Ishikawa (cell line): ENCODE measurements around the gene CXXC5.

Experiments
- CEBPB ChIP-seq: IDR thresholded peaks from 2 replicates; pipeline ENCODE4 v1.6.1; 2012
- CREB1 ChIP-seq: IDR thresholded peaks from 2 replicates; pipeline ENCODE4 v1.6.1; 2012; ENCODE audit warnings: low read depth
- EGR1 ChIP-seq: IDR thresholded peaks from 2 replicates; pipeline ENCODE4 v1.6.1; 2012
- EP300 ChIP-seq: IDR thresholded peaks from 2 replicates; pipeline ENCODE4 v1.6.1; 2012; ENCODE audit warnings: borderline replicate concordance
- FOXM1 ChIP-seq: IDR thresholded peaks from 2 replicates; pipeline ENCODE4 v1.6.1; 2012; ENCODE audit warnings: low read depth, borderline replicate concordance
- MAX ChIP-seq: IDR thresholded peaks from 2 replicates; pipeline ENCODE4 v1.6.1; 2012
- NFIC ChIP-seq: IDR thresholded peaks from 2 replicates; pipeline ENCODE4 v1.6.1; 2012
- RAD21 ChIP-seq: IDR thresholded peaks from 2 replicates; pipeline ENCODE4 v1.6.1; 2012; ENCODE audit warnings: low read depth
- REST ChIP-seq: IDR thresholded peaks from 2 replicates; pipeline ENCODE4 v1.6.1; 2012; ENCODE audit warnings: low read depth, mild to moderate bottlenecking
- TAF1 ChIP-seq: IDR thresholded peaks from 2 replicates; pipeline ENCODE4 v1.6.1; 2012; ENCODE audit warnings: low read depth, mild to moderate bottlenecking
- TCF12 ChIP-seq: IDR thresholded peaks from 2 replicates; pipeline ENCODE4 v1.6.1; 2012; ENCODE audit warnings: low read depth
- TEAD4 ChIP-seq: IDR thresholded peaks from 2 replicates; pipeline ENCODE4 v1.6.1; 2012
- YY1 ChIP-seq: IDR thresholded peaks from 2 replicates; pipeline ENCODE4 v1.6.1; 2012; ENCODE audit warnings: low read depth
- ZBTB7A ChIP-seq: IDR thresholded peaks from 2 replicates; pipeline ENCODE4 v1.6.1; 2012; ENCODE audit warnings: low read depth
- TF ChIP-seq, protein P1 (sequence below): IDR thresholded peaks from 2 replicates; pipeline ENCODE4 v1.6.1; 2012

The CXXC5 gene

GRCh38 chr5:139669662-139670368 is 21.7 kb downstream of the CXXC5 start:
- no peak for TF ChIP-seq CEBPB
- peak; percentile 7; the same call in 1 of the 2 replicates for TF ChIP-seq EP300

DNA sequence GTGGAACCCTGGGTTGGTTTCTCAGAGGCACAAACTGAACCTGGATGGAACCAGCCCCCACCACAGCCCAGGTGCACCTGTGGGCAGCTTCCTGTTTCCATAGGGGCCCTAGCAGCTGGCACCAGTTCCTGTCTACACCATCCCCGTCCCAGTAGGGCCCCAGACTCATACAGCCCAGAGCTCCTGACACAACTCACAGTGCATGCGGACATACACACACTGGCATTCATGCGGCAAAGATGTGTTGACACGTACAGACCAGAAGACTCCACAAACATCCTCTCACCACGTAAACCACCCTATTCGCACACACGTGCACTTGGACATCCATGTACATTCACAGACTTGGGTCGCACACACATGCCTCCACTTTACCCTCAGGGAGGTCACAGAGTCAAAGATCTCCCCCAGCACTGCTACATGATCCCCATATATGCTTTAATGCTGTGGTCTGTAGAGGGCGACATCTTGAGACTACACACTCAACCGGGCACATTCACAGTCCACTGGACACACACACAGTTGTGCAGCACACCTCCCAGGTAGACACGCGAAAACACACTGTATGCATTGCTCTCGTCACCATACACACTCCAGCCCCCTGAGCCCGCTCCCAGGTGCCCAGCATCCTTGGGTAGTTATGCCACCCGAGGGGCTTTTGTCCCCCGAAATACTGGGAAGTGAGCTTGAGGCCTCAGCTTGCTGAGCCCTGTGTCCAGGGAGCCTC is 22.4 kb downstream of the CXXC5 start:
- TF ChIP-seq CEBPB, result no peak
- TF ChIP-seq TAF1, result no peak
- no peak for TF ChIP-seq CREB1
- no peak for TF ChIP-seq ZBTB7A
- no peak for TF ChIP-seq NFIC
- no peak for TF ChIP-seq TEAD4
- TF ChIP-seq RAD21, result peak; percentile 23; the same call in 1 of the 2 replicates
- no peak for TF ChIP-seq EGR1
- no peak for TF ChIP-seq MAX
- TF ChIP-seq REST, result no peak
- TF ChIP-seq TCF12, result 0 out of 2 replicates have a peak, but pooled peaks have one; percentile 25
- TF ChIP-seq, protein P1, sequence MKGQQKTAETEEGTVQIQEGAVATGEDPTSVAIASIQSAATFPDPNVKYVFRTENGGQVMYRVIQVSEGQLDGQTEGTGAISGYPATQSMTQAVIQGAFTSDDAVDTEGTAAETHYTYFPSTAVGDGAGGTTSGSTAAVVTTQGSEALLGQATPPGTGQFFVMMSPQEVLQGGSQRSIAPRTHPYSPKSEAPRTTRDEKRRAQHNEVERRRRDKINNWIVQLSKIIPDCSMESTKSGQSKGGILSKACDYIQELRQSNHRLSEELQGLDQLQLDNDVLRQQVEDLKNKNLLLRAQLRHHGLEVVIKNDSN, result no peak
- no peak for TF ChIP-seq YY1
- TF ChIP-seq FOXM1, result no peak
- TF ChIP-seq EP300, result peak; percentile 6; the same call in 1 of the 2 replicates

- 0 out of 2 replicates have a peak, but pooled peaks have one; percentile 33 for TF ChIP-seq TAF1
- TF ChIP-seq MAX, result 0 out of 2 replicates have a peak, but pooled peaks have one; percentile 33
- no peak for TF ChIP-seq NFIC
- peak; percentile 74 for TF ChIP-seq ZBTB7A
- no peak for TF ChIP-seq RAD21
- TF ChIP-seq TEAD4, result peak; percentile 38; the same call in 1 of the 2 replicates
- TF ChIP-seq YY1, result no peak
- TF ChIP-seq FOXM1, result 0 out of 2 replicates have a peak, but pooled peaks have one; percentile 15
- TF ChIP-seq EP300, result peak; percentile 52
- peak; percentile 68 for TF ChIP-seq TCF12
- TF ChIP-seq REST, result no peak
- 0 out of 2 replicates have a peak, but pooled peaks have one; percentile 10 for TF ChIP-seq EGR1
- no peak for TF ChIP-seq CREB1
- TF ChIP-seq, protein P1, result no peak
- no peak for TF ChIP-seq CEBPB
Observed at GRCh38 chr5:139671096-139671841, 23.1 kb downstream of the CXXC5 start.

DNA sequence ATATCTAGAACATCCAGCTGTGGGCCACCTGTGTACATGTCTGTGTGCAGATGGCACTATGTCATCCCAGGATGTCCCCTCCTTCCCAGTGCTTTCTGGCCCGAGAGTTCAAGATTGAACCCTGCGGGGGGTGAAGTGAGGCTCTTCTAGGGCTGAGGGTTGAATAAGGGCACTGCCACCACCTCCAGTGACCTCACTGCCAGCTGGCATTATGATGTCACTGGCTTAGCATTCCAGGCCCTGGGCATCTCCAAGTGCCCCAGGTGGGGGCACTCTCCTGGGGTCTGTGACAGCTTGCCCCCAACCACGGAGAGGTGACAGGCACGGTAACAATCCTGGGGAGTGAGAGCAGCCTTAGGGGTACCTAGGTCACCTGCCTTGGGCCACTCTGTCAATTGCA is 27.1 kb downstream of the CXXC5 start:
- TF ChIP-seq, protein P1, result no peak
- TF ChIP-seq TEAD4 (peak; percentile 25; the same call in 1 of the 2 replicates), FOXM1 (no peak), TCF12 (no peak), MAX (no peak), REST (no peak), NFIC (no peak), EGR1 (no peak)
